ENCODE results near the gene GRID2. TPM values are rescaled to one million over a fixed set of nuclear protein-coding genes. Genes with fewer than 3 reads are reported as not detected.

The GRID2 gene
- total RNA-seq, 1 experiment from 2014 or later = not detected

DNA sequence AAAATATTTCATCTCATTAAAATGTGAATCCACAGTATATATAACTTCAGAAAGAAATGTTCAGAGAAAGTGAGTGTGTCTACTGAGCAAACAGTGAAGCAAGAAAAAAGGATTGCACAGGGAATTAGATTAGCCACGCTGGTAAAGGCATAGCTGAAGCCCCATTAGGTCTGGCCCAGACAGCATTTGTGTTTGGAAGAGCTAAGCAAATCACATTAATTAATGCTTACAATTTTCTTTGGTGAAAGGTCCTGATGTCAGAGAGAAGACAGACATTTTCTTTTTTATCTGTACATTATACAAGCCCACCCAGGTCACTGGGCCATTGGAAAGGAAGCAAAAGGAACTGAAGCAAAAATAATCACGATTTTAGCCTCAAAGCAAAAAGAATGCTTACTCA lies 354.6 kb downstream of the GRID2 start:
- no peaks in the 10 kb centered on the region for H3K4me1 Mint-ChIP-seq (ENCODE audit: insufficient read depth, unreplicated experiment)
- BruUV-seq (replicated peaks) = no TSS peak
- H3K4me3 Mint-ChIP-seq (ENCODE audit: unreplicated experiment) = no peak overlapping the region
- TF ChIP-seq, protein P1, sequence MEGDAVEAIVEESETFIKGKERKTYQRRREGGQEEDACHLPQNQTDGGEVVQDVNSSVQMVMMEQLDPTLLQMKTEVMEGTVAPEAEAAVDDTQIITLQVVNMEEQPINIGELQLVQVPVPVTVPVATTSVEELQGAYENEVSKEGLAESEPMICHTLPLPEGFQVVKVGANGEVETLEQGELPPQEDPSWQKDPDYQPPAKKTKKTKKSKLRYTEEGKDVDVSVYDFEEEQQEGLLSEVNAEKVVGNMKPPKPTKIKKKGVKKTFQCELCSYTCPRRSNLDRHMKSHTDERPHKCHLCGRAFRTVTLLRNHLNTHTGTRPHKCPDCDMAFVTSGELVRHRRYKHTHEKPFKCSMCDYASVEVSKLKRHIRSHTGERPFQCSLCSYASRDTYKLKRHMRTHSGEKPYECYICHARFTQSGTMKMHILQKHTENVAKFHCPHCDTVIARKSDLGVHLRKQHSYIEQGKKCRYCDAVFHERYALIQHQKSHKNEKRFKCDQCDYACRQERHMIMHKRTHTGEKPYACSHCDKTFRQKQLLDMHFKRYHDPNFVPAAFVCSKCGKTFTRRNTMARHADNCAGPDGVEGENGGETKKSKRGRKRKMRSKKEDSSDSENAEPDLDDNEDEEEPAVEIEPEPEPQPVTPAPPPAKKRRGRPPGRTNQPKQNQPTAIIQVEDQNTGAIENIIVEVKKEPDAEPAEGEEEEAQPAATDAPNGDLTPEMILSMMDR (IDR thresholded peaks at IDR 0.05; ENCODE audit: unreplicated experiment) = no peak
- H3K36me3 Mint-ChIP-seq (ENCODE audit: insufficient read depth, unreplicated experiment) = no peaks in the 10 kb centered on the region
- ChIA-PET CTCF (no interaction called here), POLR2A (interaction anchor here (0.7 kb wide), 1 partner anchor 253 kb away, joined by 3 read pairs; no protein-coding TSS in a partner anchor)
- no peaks in the 10 kb centered on the region for H3K27me3 Mint-ChIP-seq (ENCODE audit: insufficient read depth, unreplicated experiment)
- intact Hi-C loops (cut with micrococcal nuclease) = no loop called here
- no peak for DNase-seq (ENCODE audit: unreplicated experiment)
- no peak overlapping the region for H3K27ac Mint-ChIP-seq (ENCODE audit: low read depth, unreplicated experiment)
- H3K9me3 Mint-ChIP-seq (ENCODE audit: unreplicated experiment) = no peaks in the 10 kb centered on the region

- H3K27ac Mint-ChIP-seq (ENCODE audit: low read depth, unreplicated experiment) = no peak overlapping the region
- no TSS peak for BruUV-seq (replicated peaks)
- intact Hi-C loops (cut with micrococcal nuclease) = no loop called here
- no peak for DNase-seq (ENCODE audit: unreplicated experiment)
- no peaks in the 10 kb centered on the region for H3K36me3 Mint-ChIP-seq (ENCODE audit: insufficient read depth, unreplicated experiment)
- H3K27me3 Mint-ChIP-seq (ENCODE audit: insufficient read depth, unreplicated experiment) = no peaks in the 10 kb centered on the region
- POLR2A ChIA-PET = no interaction called here
- TF ChIP-seq, protein P1 (IDR thresholded peaks at IDR 0.05; ENCODE audit: unreplicated experiment) = no peak
- CTCF ChIA-PET = no interaction called here
- no peaks in the 10 kb centered on the region for H3K9me3 Mint-ChIP-seq (ENCODE audit: unreplicated experiment)
- no peak overlapping the region for H3K4me3 Mint-ChIP-seq (ENCODE audit: unreplicated experiment)
- H3K4me1 Mint-ChIP-seq (ENCODE audit: insufficient read depth, unreplicated experiment) = peaks cover 5% of the 10 kb centered on the region
Measured at GRCh38 chr4:92677805-92678204, 374.0 kb downstream of the GRID2 start.

- CTCF ChIA-PET = no interaction called here
- no peak overlapping the region for H3K4me3 Mint-ChIP-seq (ENCODE audit: unreplicated experiment)
- H3K9me3 Mint-ChIP-seq (ENCODE audit: unreplicated experiment) = no peaks in the 10 kb centered on the region
- no peaks in the 10 kb centered on the region for H3K36me3 Mint-ChIP-seq (ENCODE audit: insufficient read depth, unreplicated experiment)
- BruUV-seq (replicated peaks) = no TSS peak
- POLR2A ChIA-PET = no interaction called here
- no peak overlapping the region for H3K27ac Mint-ChIP-seq (ENCODE audit: low read depth, unreplicated experiment)
- intact Hi-C loops (cut with micrococcal nuclease) = no loop called here
- no peaks in the 10 kb centered on the region for H3K27me3 Mint-ChIP-seq (ENCODE audit: insufficient read depth, unreplicated experiment)
- DNase-seq (ENCODE audit: unreplicated experiment) = no peak
- TF ChIP-seq, protein P1 (IDR thresholded peaks at IDR 0.05; ENCODE audit: unreplicated experiment) = no peak
- peaks cover 5% of the 10 kb centered on the region for H3K4me1 Mint-ChIP-seq (ENCODE audit: insufficient read depth, unreplicated experiment)
Measured at GRCh38 chr4:92678292-92678691, 374.5 kb downstream of the GRID2 start.

DNA sequence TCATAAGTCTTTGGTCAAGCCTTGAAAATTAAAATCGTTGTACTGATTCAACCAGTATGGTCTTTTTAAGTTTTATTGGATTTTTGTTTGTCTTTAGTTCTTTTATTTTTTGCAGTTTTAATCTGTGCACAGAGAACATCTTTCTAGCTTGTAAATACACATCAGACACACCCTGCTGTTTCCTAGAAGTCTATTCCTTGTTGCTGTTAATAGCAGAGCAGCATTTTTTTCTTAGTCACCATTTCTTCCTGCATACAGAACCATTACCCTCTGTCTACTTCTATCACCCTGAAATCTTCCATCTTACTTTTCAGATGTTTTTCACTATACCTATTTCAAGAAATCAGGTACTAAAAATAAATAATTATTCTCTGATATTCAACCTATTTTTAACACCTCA lies 375.4 kb downstream of the GRID2 start:
- H3K27me3 Mint-ChIP-seq (ENCODE audit: insufficient read depth, unreplicated experiment) = no peaks in the 10 kb centered on the region
- BruUV-seq (replicated peaks) = no TSS peak
- DNase-seq (ENCODE audit: unreplicated experiment) = no peak
- H3K9me3 Mint-ChIP-seq (ENCODE audit: unreplicated experiment) = no peaks in the 10 kb centered on the region
- TF ChIP-seq, protein P1 (IDR thresholded peaks at IDR 0.05; ENCODE audit: unreplicated experiment) = no peak
- H3K27ac Mint-ChIP-seq (ENCODE audit: low read depth, unreplicated experiment) = no peak overlapping the region
- POLR2A ChIA-PET = no interaction called here
- H3K36me3 Mint-ChIP-seq (ENCODE audit: insufficient read depth, unreplicated experiment) = no peaks in the 10 kb centered on the region
- H3K4me1 Mint-ChIP-seq (ENCODE audit: insufficient read depth, unreplicated experiment) = peaks cover 5% of the 10 kb centered on the region
- intact Hi-C loops (cut with micrococcal nuclease) = no loop called here
- H3K4me3 Mint-ChIP-seq (ENCODE audit: unreplicated experiment) = no peak overlapping the region
- CTCF ChIA-PET = interaction anchor here (0.5 kb wide), 1 partner anchor 86 kb away, joined by 3 read pairs; no protein-coding TSS in a partner anchor

Data from MCF 10A (cell line).